GM20000 (cell line): ENCODE data around the gene NRROS.

Experiments
- DNase-seq: peaks from one replicate; pipeline ENCODE4 v3.0.0; 2012; ENCODE audit warnings: low spot score
- CTCF ChIP-seq: IDR thresholded peaks from 2 replicates; pipeline ENCODE4 v1.5.1; 2012; ENCODE audit warnings: mild to moderate bottlenecking, control low read depth; ENCODE audit errors: extremely low read depth, missing control alignments

NRROS gene

DNA sequence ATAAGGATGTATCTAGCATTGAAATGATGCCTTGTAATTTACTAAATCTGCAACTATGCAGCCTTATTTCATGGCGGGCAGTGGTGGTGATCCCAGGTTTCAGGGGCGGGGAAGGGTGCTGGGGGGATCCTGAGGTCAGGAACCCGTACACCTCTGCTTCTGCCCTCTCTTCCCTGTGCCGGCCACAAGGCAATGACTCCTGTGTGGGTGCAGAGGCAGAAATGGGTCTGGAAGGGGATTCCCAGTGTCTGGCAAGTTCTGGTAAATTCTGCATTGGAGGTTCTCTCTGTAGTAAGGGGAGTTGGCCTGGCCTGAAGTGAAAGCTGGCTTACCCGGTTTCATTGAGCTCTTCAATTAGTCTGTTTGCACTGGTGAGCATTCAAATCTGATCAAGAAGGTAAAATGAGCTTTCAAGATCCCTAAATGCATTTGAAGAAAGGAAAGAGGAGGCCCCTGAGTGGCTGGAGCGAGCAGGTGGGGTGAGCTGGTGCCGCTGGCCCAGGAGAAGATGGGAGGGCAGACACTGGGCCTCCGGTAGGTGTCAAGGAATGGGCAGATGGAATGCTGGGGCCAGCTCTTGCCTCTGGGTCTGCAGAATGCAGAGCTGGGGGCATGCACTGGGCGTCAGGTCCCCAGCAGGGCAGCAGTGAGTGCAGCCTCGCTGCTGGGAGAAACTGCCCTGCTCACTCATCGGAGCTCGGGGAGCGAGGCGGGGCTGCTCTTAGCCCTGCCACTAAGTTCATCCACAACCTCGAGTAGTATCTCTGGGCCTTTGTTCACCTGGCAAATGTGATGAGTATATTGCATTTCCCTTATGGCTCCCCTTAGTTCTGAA, 13.7 kb downstream of the NRROS start:
- DNase-seq, result no peak
- TF ChIP-seq CTCF, result no peak

GRCh38 chr3:196654006-196654734, 14.7 kb downstream of the NRROS start:
- DNase-seq, result no peak
- TF ChIP-seq CTCF, result no peak

- no peak for TF ChIP-seq CTCF
- no peak for DNase-seq
These were observed 15.2 kb downstream of the NRROS start for GRCh38 chr3:196654735-196655090.

DNA sequence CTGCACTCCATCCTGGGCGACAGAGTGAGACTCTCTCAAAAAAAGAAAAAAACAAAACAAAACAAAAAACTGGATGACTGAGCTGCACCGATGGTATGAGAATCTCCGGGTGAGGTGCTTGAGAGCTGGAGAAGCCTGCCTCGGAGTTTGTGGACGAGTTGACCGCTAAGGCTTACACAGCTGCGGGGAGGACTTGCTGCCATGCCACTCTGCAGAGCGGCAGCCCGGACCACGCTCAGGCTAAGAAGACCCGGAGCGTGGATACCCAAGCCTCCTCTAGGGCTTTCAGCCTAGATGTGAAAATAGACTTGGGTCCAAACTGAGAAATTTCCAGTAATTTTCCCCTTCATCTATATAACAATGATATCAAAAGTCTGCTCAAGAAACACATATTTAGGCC, 16.0 kb downstream of the NRROS start:
- DNase-seq, result no peak
- no peak for TF ChIP-seq CTCF

DNA sequence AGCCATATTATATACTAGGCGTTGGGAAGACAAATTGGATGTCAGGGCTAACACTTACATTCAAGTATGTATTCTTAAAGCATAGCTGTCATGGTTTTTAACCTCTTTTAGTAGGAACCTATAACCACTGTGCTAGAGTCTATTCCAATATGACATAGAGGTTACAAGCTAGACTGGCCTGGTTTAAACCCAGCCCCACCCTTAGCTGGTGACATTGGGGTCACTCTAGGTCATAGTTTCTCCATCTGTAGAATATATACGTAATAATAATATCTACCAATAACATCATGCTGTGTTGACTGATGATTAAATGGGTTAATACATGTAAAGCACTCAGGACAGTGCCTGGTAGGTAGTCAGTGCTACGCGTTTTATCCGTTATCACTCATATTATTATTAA, 16.7 kb downstream of the NRROS start:
- TF ChIP-seq CTCF, result no peak
- DNase-seq, result no peak

DNA sequence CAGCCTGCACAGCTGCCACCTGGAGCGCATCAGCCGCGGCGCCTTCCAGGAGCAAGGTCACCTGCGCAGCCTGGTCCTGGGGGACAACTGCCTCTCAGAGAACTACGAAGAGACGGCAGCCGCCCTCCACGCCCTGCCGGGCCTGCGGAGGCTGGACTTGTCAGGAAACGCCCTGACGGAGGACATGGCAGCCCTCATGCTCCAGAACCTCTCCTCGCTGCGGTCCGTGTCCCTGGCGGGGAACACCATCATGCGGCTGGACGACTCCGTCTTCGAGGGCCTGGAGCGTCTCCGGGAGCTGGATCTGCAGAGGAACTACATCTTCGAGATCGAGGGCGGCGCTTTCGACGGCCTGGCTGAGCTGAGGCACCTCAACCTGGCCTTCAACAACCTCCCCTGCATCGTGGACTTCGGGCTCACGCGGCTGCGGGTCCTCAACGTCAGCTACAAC, 20.4 kb downstream of the NRROS start:
- no peak for DNase-seq
- no peak for TF ChIP-seq CTCF

DNA sequence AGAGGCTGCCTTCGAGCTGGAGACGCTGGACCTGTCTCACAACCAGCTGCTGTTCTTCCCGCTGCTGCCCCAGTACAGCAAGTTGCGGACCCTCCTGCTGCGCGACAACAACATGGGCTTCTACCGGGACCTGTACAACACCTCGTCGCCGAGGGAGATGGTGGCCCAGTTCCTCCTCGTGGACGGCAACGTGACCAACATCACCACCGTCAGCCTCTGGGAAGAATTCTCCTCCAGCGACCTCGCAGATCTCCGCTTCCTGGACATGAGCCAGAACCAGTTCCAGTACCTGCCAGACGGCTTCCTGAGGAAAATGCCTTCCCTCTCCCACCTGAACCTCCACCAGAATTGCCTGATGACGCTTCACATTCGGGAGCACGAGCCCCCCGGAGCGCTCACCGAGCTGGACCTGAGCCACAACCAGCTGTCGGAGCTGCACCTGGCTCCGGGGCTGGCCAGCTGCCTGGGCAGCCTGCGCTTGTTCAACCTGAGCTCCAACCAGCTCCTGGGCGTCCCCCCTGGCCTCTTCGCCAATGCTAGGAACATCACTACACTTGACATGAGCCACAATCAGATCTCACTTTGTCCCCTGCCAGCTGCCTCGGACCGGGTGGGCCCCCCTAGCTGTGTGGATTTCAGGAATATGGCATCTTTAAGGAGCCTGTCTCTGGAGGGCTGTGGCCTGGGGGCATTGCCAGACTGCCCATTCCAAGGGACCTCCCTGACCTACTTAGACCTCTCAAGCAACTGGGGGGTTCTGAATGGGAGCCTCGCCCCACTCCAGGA, 21.1 kb downstream of the NRROS start:
- DNase-seq, result no peak

More for the DNA sequence above, 21.1 kb downstream of the NRROS start:
- no peak for TF ChIP-seq CTCF
